Measurements from ENCODE around the gene RAP1GAP2.

Gene RAP1GAP2

GRCh38 chr17:2995886-2996809, 199.9 kb downstream of the RAP1GAP2 start:
- no peak for DNase-seq (ENCODE audit: low read depth, low spot score)

GRCh38 chr17:2996810-2997670, 200.8 kb downstream of the RAP1GAP2 start:
- DNase-seq (ENCODE audit: low read depth, low spot score): no peak

GRCh38 chr17:2998469-2998901, 202.2 kb downstream of the RAP1GAP2 start:
- DNase-seq (ENCODE audit: low read depth, low spot score): peak; percentile 65

- no peak for DNase-seq (ENCODE audit: low read depth, low spot score)
These were observed 206.5 kb downstream of the RAP1GAP2 start for GRCh38 chr17:3002538-3003295.

- no peak for DNase-seq (ENCODE audit: low read depth, low spot score)
These were observed 207.3 kb downstream of the RAP1GAP2 start for GRCh38 chr17:3003296-3004149.

- peak; percentile 100 for DNase-seq (ENCODE audit: low read depth, low spot score)
These were observed 208.0 kb downstream of the RAP1GAP2 start for GRCh38 chr17:3004150-3004801.

- DNase-seq (ENCODE audit: low read depth, low spot score): no peak
These were observed 208.7 kb downstream of the RAP1GAP2 start for GRCh38 chr17:3004925-3005324.

- no peak for DNase-seq (ENCODE audit: low read depth, low spot score)
These were observed 209.5 kb downstream of the RAP1GAP2 start for GRCh38 chr17:3005696-3006095.

- DNase-seq (ENCODE audit: low read depth, low spot score): no peak
These were observed 210.6 kb downstream of the RAP1GAP2 start for GRCh38 chr17:3006801-3007200.

GRCh38 chr17:3007651-3008121, 211.4 kb downstream of the RAP1GAP2 start:
- no peak for DNase-seq (ENCODE audit: low read depth, low spot score)

- no peak for DNase-seq (ENCODE audit: low read depth, low spot score)
These were observed 212.4 kb downstream of the RAP1GAP2 start for GRCh38 chr17:3008336-3009288.

GRCh38 chr17:3009411-3009920, 213.2 kb downstream of the RAP1GAP2 start:
- DNase-seq (ENCODE audit: low read depth, low spot score): no peak

- DNase-seq (ENCODE audit: low read depth, low spot score): no peak
These were observed 215.7 kb downstream of the RAP1GAP2 start for GRCh38 chr17:3011891-3012290.

- peak; percentile 79 for DNase-seq (ENCODE audit: low read depth, low spot score)
These were observed 216.8 kb downstream of the RAP1GAP2 start for GRCh38 chr17:3012926-3013581.

GRCh38 chr17:3015890-3016289, 219.7 kb downstream of the RAP1GAP2 start:
- no peak for DNase-seq (ENCODE audit: low read depth, low spot score)

GRCh38 chr17:3017936-3018335, 221.7 kb downstream of the RAP1GAP2 start:
- DNase-seq (ENCODE audit: low read depth, low spot score): no peak

- no peak for DNase-seq (ENCODE audit: low read depth, low spot score)
These were observed 223.5 kb downstream of the RAP1GAP2 start for GRCh38 chr17:3019761-3020160.

GRCh38 chr17:3020381-3020780, 224.1 kb downstream of the RAP1GAP2 start:
- no peak for DNase-seq (ENCODE audit: low read depth, low spot score)
